GM18498 (cell line): ENCODE measurements around the gene FLT3.
"Not testable (repeated sequence)": the region's sequence is repeated elsewhere in the genome, so short reads cannot be mapped to it uniquely, and the experiment has no call there.

Experiments
- ATAC-seq: cut with Tn5 transposase; IDR thresholded peaks from one replicate; pipeline ENCODE4 v1.9.1; 2021; ENCODE audit warnings: mild to moderate bottlenecking, moderate library complexity; ENCODE audit not compliant: unreplicated experiment

FLT3 gene

GRCh38 chr13:27975564-27976361, 124.6 kb downstream of the FLT3 start:
- no peak for ATAC-seq

GRCh38 chr13:27973961-27974662, 126.3 kb downstream of the FLT3 start:
- no peak for ATAC-seq

- no peak for ATAC-seq
Observed at GRCh38 chr13:27973291-27973690, 127.1 kb downstream of the FLT3 start.

GRCh38 chr13:27972478-27972820, 127.9 kb downstream of the FLT3 start:
- ATAC-seq, result no peak

GRCh38 chr13:27971776-27972477, 128.4 kb downstream of the FLT3 start:
- no peak for ATAC-seq

DNA sequence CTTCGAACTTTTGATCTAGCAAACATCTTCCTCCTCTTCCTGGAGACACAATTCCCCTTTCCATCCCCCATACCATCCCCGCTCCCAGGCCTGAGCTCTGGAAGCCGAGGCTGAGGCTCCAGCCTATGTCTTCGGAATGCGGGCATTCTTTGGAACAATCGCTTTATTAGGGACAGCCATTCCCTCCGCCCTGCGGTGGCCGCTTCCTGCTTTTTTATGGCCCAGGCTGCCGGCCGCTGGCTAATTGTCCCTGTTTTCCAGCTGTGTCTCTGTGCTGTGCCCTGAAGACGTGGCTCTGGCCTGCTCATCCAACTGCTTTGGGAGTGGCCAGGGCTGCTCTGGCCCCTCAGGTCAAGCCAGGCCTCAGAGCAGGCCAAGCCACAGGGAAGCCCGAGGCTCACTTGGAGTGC, 129.1 kb downstream of the FLT3 start:
- no peak for ATAC-seq

GRCh38 chr13:27970382-27971235, 129.8 kb downstream of the FLT3 start:
- ATAC-seq, result no peak

GRCh38 chr13:27969866-27970229, 130.5 kb downstream of the FLT3 start:
- no peak for ATAC-seq

DNA sequence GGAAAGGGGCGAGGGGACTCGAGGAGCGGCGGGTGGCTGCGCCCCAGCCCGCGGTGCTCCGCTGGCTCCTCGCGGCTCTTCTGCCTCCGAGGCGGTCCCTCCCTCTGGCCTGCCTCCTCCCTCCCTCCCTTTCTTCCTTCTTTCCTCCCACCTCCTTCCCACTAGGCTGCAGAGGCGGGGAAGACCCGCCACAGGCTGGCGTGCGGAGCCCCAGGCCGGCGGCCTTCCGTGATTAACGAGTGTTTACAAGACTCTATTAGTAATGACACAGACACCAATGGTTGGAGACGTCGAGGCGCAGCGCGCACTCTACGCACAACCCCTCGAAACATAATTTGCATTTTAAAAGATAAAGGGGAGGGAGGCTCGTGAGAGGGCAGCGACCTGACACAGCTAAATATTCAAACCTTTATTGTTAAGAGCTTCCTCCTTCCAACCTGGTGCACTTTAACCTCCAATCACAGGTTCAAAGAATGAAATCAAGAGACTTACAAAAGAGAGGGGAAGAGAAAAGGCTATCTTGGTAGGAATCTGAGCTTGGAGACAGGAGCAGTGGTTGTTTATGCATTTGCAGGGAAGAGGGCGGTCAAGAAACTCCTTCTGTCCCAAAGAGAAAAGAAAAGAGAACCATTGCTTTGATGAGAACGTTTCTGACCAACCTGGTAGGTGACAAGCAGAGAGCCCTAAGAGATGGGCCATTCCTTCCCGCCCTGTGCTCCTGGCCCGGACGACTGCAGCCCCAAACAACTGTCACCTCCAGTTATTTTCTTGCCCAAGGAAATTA, 131.1 kb downstream of the FLT3 start, which contains the start of gene CDX2:
Gene CDX2, minus strand, starts transcription at position 234 of the 784 bp plus-strand sequence. CDS start 309 bp downstream, outside the sequence.
- ATAC-seq, result no peak

DNA sequence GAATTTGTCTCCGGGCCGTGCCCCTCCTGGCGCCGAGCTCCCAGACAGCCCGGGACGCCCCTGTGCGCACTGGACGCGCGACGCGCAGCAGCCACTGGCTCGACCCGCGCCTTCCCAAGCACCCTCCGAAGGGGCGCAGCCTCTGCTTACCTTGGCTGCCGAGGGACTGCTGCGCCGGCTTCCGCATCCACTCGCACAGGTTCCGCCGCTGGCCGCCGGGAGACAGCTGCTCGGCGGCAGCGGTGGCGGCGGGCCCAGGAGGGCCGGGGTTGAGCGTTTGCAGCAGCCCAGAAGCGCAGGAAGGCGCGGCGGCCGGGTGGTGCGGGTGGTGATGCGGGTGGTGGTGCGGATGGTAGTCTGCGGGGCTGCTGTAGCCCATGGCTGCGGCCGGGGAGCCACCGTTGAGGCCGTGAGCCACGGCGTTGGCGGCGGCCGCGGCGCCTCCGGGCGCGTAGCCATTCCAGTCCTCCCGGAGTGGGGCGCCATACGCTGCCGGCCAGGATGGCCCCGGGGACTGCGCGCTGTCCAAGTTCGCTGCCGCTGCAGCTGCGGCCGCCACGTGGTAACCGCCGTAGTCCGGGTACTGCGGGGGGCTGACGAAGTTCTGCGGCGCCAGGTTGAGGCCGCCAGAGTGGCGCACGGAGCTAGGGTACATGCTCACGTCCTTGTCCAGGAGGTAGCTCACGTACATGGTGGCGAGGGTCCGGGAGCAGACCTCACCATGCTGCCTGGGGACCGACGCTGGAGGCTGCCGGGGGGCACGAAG, 131.9 kb downstream of the FLT3 start:
- ATAC-seq, result no peak

GRCh38 chr13:27967736-27968315, 132.6 kb downstream of the FLT3 start:
- no peak for ATAC-seq

- ATAC-seq, result no peak
Observed at GRCh38 chr13:27967203-27967735, 133.1 kb downstream of the FLT3 start.

GRCh38 chr13:27966641-27967202, 133.7 kb downstream of the FLT3 start:
- ATAC-seq, result no peak

DNA sequence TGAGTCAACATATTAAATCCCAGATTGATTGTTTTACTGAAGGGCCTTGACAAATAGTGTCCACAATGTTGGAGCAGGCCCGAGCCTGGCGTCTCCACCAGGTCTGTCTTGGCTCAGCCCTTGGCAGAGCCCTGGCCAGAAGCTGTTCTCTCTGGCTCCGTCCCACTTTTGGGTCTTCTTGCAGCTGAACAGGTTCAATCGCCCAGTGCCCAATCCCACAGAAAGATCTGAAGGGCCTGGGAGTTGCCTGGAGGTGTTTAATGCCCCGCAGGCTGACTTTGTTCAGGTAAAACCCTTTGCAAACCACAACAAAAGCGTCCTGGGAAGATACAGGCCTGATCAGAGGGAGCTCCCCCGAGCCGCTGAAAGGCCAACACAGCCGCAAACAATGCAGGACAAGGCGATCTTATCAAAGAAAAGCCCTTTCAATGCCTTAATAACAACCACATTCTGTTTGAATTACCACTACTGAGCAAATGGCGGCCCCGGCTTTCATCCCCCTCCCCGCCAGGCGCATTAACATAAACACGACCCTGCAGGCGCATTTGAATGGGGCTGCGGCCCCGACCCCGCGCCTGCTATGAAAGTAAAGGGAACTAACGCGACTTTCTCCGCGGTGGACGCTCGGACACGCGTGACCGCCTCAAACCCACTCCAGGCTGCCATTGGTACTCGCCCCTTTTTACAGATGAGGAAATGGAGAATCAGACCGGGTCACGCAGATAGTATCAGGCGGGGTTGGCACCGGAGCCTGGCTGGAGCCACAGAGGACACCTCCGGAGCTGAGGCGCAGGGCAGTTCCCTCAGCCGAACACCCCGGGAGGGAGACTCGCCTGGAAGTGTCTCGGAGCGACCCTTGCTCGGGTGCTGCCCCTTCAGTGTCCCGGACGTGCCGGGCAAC, 134.4 kb downstream of the FLT3 start:
- no peak for ATAC-seq

GRCh38 chr13:27965343-27965739, 135.0 kb downstream of the FLT3 start:
- no peak for ATAC-seq

DNA sequence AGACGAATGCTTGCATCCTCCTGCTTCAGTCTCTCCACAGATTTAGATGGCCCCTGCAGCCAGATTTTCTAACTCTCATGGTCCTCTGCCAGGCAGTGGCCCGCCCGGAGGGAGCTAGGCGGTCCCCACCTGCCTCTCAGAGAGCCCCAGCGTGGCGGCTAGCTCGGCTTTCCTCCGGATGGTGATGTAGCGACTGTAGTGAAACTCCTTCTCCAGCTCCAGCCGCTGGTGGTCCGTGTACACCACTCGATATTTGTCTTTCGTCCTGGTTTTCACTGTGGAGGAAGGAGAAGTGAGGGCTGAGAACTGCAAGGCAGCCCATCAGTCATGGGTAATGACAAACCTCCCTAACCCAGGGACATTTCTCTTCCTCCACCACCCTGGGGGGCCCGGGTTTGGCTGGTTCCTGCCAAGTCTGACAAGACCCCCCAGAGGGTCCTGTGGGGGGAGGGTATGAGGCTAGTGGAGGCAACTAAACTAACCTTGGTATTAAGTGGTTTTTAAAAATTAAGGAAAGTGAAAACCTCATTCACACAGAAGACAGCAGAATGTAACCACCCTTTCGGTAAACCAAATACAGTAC, 135.5 kb downstream of the FLT3 start:
- ATAC-seq, result no peak

GRCh38 chr13:27964206-27964605, 136.2 kb downstream of the FLT3 start:
- not testable (repeated sequence) for ATAC-seq
